HG03135 (cell line): ENCODE data around the gene KCNC2.

Experiments used
- ATAC-seq: cut with Tn5 transposase; IDR thresholded peaks from one replicate; pipeline ENCODE4 v1.9.1; 2021; ENCODE audit warnings: mild to moderate bottlenecking, moderate library complexity; ENCODE audit not compliant: unreplicated experiment

KCNC2 gene

GRCh38 chr12:75162845-75163244 lies 46.8 kb downstream of the KCNC2 start:
- ATAC-seq: no peak

GRCh38 chr12:75161488-75161887 lies 48.2 kb downstream of the KCNC2 start:
- no peak for ATAC-seq

DNA sequence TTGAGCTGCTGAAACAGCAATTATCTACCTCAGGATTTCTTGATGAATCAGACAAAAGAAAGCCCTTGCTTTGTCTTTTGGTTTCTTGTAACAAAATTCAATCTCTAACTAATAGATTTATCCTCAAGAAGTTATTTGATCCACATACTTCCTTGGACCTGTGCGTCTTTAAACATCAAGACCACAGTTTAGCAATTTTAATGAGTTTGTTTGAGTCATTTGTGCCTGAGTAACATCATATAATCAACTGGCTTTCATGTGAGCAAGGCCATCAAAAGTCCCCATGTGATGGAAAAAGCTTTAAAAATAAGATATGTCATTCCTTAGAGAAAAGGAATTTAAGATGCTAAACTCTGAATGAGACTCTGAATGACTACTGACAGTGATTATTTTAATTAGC lies 52.3 kb downstream of the KCNC2 start:
- no peak for ATAC-seq

- no peak for ATAC-seq
Measured at GRCh38 chr12:75155962-75156361, 53.7 kb downstream of the KCNC2 start.

DNA sequence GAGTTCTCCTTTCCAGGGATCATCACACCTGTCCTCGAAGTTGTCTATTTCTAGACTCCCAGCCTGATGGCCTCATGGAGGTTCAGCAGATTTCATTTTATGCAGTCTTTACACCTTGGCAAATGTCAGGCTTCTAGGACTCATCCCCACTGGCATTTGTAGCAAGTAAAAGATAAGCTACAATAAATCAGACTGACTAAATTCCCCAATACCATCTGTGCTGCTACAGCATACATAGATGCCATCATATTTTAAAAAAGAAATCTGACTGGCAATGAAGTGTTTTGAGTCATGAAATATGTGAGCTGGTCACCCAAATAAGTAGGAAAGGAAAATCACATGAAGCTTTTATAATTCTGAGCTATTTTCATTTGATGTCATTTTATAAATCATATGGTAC lies 55.3 kb downstream of the KCNC2 start:
- no peak for ATAC-seq

DNA sequence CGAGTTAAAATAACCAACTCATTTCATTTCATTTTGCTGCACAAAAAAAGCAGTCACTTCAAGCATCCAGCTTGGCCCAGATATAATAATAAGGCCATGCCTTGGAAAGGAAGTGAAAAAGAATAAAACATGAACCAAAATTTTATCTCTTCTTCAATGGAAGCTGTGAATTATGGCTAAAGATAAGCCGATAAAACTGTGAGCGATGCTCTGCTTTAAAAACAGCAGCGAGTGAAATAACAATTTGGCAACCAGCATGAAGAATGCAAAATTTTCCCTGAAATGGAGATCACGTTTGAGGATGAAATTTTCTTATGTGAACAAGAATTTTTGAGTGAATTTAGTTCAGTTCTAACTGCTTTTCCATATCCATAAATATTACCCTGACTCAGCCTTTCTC lies 70.4 kb downstream of the KCNC2 start:
- ATAC-seq: no peak

GRCh38 chr12:75137896-75138295 lies 71.7 kb downstream of the KCNC2 start:
- no peak for ATAC-seq

GRCh38 chr12:75135026-75135425 lies 74.6 kb downstream of the KCNC2 start:
- ATAC-seq: no peak

GRCh38 chr12:75130811-75131210 lies 78.8 kb downstream of the KCNC2 start:
- no peak for ATAC-seq

- no peak for ATAC-seq
Measured at GRCh38 chr12:75129275-75129674, 80.4 kb downstream of the KCNC2 start.

DNA sequence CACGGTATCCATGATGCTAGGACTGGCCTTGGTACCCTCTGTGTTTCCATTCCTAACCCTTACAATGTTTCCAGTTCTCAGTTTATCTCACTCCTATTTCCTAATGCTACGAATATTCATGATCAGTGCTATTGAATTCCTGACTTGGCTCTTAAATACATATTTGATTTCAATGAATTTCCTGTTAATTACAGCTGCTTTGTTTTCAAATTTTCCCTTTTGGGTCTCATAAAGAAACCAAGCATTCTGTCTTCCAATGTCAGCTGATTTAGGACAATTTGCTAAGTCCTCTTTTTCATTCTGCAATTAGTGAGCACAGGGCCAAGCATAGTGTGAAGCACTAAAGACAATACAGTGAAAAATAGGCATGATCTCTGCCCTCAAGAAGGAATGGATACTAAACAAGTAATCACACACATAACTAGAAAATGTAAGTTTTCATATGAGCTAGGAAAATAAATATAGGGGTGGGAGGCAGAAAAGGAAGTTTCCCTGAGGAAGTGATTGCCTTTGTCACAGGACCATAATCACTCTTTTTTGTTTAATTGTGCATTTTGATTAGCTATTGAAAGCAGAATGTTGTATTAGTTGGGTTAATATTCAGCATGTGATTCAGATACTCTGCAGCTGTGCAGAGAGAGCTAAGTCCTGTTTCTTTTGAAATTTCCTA lies 88.5 kb downstream of the KCNC2 start:
- no peak for ATAC-seq

GRCh38 chr12:75120311-75120711 lies 89.3 kb downstream of the KCNC2 start:
- no peak for ATAC-seq

DNA sequence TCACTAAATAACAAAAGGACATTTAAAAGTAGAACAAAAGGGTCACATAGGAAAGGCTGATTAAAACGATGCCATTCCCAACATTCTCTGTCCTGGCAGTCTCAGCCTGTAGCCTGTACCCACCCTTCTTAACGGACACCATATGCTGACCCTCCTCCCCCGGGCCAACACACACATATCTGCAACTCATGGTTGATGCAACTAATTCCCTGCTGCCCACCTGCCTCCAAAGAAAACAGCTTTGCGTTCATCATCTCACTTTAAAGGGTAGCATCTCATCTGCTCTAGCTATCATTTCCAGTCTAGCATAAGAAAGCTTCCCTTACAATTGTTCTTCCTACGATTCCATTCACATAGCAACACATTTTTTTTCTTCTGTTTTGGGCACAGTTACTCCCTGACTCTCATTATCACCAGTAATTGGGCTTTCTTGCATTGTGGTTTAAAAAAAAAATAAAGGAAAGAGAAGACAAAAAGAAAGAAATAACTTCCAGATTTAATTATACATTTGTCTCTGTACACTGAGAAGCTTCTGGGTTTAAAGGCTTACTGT lies 92.9 kb downstream of the KCNC2 start:
- no peak for ATAC-seq

GRCh38 chr12:75115748-75116147 lies 93.9 kb downstream of the KCNC2 start:
- ATAC-seq: no peak

DNA sequence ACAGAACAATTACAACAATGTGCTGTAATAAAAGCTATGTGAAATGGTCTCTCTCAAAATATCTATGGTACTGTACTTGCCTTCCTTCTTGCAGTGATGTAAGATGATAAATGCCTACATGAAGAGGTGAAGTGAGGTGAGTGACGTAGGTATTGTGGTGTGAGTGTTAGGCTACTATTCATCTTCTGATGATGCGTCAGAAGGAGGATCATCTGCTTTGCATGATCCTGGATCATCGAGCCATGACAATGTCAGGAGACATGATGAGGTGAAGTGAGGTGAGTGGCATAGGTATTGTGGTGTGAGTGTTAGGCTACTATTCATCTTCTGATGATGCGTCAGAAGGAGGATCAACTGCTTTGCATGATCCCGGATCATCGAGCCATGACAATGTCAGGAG lies 105.8 kb downstream of the KCNC2 start:
- no peak for ATAC-seq

GRCh38 chr12:75101781-75102180 lies 107.9 kb downstream of the KCNC2 start:
- no peak for ATAC-seq

DNA sequence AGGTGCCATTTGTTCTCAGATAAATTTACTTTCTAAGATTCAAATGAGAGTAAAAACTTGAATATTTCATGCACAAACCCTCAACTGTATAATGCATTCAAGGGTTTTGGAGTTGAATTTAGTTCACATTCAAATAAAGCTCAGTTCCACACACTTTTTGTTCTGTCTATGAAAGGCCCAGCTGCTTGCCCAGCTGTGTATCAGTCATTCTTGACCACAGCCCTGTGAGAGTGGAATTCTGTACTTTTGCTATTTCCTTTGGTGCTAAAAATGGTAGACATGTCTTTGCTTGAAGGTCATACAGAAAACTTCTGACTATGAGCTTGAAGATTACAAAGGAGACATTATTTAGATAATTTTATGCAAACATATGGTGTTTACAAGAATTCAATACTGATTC lies 110.4 kb downstream of the KCNC2 start:
- ATAC-seq: no peak

- no peak for ATAC-seq
Measured at GRCh38 chr12:75097003-75097402, 112.6 kb downstream of the KCNC2 start.

DNA sequence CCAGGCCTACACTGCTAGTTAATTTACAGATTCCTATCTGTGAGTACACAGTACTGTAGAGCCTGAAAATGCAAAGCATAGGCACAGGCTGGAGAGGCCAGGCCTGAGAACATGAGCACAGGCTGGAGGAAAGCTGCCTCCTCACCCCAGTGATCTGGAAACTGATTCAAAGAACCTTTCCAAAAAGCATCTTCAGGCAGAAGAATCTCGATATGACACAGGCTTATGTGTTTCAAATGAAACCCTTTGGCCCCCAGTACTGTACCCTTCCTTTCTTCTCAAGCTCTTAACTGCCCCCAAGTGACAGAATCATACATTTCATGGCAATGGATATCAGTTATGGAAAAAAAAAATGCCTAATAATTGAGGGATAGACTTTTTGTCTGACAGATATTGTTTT lies 122.0 kb downstream of the KCNC2 start:
- no peak for ATAC-seq

GRCh38 chr12:75086091-75087038 lies 123.3 kb downstream of the KCNC2 start:
- no peak for ATAC-seq

GRCh38 chr12:75081305-75081704 lies 128.3 kb downstream of the KCNC2 start:
- ATAC-seq: no peak

DNA sequence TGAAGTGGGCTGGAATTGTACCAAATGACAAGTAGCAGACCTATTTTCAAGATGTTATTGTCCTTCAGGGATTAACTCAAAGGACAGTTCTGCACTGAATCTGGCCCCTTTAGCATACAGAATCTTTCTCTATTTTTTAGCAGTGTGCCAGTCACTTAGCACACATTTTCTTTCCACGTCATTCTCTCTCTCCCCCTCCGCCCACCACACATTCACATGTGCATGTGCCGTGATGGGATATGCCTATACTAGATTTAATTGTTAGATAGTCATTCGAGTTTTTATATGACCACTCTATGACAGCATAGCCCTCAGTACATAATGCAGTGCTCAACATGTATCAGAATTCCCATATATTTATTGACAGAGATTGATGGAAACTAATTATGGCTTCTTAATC lies 129.1 kb downstream of the KCNC2 start:
- ATAC-seq: no peak
